HL-60/S4 treated with retinoic acid at 250 ng/mL for 4 days and 3 days (cell line): ENCODE results near the gene RHEX.

ENCODE experiments used
- in situ Hi-C: fragments of 300-500 bp; cut with MboI; formaldehyde crosslinking; loops from 2 replicates; pipeline ENCODE4 v1.7.0; 2022; ENCODE audit warnings: low sequenced_read_pairs

RHEX gene

DNA sequence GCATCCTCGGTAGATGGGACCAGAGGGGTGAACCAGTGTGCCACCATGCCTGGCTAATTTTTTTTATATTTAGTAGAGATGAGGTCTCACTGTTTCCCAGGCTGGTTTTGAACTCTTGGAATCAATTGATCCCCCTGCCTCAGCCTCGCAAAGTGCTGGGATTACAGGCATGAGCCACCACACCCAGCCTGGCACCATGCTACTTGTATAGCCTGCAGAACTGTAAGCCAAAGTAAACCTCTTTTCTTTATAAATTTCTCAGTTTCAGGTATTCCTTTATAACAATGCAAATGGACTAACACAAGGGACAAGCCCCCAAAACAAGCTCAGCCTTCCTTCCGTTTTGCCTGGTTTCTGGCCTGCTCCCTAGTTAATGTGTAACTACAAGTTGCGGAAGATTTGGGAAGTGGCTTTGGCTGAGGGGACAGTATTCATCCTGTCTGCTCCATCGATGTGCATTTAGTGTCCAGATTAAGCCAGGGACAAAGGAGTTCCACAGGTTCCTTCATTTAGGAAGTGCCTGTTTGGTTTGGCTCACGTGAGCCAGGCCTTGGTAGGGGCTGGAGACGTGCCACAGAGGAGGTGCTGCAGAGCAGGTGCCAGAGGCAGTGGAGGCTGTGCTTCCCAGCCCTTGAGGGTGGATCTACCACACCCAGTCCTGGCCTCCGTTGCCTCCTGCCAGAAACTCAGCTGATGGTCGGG is 59.8 kb downstream of the RHEX start:
- in situ Hi-C loops = loop anchor here (25.0 kb wide), 1 partner anchor 325 kb away; the partner anchor contains the start of gene RAB29

DNA sequence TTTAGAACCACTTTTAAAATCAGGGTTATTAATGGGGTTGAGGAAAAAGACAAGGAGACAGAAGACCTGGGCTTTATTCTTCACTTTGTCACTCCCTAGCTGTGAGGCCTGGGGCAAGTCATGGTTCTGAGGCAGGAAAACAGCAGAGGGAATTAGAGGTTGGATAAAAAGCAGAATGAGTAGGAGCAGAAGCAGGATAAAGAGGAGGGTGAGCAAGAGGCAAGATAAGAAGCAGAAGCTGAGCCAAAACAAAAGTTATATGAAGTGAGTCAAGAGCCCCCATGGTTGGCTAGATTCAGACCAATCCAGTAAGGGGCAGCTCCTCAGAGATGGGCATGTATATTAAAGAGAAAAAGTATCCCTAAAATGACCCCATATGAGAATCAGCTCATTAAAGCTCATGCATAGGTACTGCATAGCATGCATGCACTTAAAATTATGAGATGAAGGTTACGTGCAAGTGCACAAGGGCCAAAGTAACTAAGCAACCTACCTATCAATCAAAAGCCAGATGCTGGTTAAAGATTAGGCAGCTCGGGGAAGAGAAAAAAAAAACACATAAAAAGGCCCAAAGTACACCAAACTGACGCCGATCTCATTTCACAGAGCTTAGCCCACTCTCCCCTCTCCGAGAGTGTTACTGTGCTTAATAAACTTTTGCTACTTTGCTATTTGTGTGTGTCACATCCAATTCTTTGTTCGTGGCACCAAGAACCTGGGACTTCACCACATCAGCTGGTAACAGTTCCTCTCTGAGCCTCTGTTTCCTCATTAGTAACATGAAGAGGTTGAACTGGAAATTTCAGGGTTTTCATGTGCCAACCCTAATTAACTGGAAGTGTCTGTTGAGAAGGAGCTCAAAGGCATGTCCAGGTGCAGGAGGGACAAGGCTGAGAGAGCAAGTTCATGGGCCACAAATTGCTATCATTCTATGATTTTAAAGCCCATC is 62.0 kb downstream of the RHEX start:
- in situ Hi-C loops = loop anchor here (25.0 kb wide), 1 partner anchor 328 kb away; the partner anchor contains the start of gene RAB29

DNA sequence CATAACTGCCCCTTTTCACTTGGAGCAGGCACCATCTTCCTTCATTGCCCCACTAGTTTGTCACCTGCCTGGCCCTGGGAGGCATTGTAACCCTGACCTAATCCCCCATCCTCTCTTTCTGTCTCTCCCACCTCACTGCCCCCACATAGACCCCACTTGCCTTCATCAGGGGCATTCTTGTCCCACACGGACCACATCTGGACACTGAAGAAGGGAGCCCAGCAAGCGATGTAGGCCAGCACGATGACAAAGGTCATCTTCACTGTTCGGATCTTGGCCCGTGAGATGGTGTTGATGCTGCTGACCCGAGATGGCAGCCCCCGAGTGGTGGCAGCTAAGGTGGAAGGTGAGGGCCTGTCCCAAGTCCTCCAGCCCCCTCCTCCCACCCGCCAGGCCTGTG is 62.8 kb downstream of the RHEX start:
- in situ Hi-C loops = loop anchor here (25.0 kb wide), 1 partner anchor 328 kb away; the partner anchor contains the start of gene RAB29

DNA sequence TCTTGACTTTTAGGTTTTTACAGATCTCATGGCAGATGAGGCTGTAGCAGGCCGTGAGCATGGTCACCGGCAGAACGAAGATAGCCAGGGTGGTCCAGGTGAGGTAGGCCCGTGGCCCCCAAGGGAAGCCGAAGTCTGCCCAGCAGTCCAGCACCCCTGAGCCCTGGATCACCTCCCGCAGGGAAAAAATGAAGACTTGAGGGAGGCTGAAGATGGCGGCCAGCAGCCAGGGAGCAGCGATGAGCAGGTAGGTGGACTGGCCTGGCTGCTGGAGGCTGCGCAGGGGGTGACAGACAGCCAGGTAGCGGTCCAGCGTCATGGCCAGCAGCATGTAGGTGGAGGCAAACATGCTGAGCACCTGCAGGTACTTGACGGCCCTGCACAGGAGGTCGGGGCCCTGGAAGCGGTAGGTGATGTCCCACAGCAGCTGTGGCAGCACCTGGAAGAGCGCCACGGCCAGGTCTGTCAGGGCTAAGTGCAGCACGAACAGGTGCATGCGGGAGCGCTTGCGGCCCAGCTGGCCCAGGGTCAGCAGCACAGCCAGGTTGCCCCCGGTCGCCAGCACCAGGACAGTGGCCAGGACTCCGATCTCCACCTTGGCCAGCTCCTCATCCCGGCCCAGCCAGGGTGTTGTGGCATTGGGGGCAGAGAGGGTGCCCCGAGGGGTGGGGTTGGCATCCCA is 63.4 kb downstream of the RHEX start:
- in situ Hi-C loops = loop anchor here (25.0 kb wide), 1 partner anchor 329 kb away; the partner anchor contains the start of gene RAB29

DNA sequence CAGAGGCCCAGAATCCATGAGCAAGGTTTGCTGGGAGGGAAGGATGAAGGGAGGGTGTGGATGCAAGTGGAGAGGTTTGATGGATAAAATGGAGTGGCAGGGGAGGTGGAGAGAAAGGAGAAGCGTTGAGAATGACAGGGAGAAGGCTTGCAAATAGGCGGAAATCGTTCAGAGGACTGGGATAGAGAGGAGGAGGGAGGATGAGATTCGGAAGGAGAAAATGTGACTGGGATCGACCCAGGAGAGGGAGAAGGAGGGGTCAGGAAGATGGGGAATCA is 63.8 kb downstream of the RHEX start:
- in situ Hi-C loops = loop anchor here (25.0 kb wide), 1 partner anchor 330 kb away; the partner anchor contains the start of gene RAB29

DNA sequence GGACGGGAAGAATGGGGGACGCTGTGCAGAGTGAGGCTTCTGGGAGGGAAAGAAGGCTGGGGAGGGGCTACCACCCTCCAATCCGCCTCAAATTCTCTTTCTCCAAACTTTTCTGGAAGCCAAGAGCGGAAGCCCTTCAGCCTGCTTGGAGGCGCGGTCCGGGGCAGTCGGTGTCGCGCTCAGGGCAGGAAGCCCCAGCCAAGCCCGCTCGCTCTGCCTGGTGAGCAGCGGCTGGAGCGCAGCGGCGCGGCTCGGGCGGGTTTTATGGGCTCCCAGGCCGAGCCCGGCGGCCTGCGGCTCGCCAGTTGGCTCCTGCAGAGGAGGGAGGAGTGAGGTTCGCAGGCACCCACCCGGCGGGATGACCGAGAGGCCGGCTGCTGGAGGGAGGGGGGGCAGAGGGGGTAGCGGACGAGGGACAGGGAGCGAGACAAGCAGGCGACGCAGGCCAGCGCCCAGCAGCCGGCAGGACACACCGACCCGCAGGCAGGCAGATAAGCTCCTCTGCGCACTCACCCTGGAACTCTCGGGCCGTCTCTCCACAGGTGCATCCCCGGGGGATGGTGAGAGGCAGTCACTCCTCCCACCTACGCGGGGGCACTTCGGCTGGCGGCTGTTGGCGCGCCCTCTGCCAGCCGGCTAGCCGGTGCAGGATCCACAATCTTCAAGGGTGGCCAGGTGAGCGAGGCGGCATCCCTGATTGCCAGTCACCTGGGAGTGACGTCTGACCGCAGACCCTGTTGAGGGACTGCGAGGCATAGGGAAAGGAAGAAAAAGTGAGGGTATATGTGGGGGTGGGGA is 64.4 kb downstream of the RHEX start, which contains the start of gene AVPR1B:
Gene AVPR1B, minus strand, starts transcription at position 238 of the 798 bp plus-strand sequence. CDS start 498 bp downstream, outside the sequence.
- in situ Hi-C loops = loop anchor here (25.0 kb wide), 1 partner anchor 330 kb away; the partner anchor contains the start of gene RAB29

DNA sequence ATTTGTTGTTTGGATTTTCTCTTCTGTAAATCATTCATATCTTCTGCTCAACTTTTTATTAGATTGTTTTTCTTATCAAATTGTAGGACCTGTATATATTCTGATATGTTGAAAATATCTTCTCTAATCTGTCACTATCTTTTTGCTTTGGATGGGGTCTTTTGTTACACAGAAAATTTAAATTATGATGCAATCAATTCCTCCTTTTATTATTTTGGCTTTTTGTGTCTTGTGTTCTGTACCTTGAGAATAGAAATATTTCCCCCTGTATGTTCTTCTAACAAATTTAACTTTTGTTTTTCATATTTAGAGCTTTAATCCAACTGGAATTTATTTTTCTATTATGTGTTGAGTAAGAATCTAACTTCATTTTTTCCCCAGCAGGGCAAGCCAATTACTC is 67.4 kb downstream of the RHEX start:
- in situ Hi-C loops = loop anchor here (25.0 kb wide), 1 partner anchor 333 kb away; the partner anchor contains the start of gene RAB29

DNA sequence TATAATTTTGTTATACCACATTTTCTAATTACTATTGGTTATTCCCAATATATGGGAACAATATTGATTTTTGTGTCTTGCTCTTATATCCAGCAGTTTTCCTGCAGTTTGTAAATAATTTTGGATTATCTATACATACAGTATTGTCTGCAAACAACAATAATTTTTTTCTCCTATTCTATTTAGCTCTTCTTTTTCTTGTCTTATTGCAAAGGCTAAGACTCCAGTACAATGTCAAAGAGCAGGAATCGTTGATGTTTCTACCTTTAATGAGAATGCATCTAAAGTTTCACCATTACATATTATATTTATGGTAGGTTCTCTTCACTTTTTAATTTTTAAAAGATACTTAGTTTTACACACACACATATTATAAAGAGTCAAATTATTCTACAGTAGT is 68.3 kb downstream of the RHEX start:
- in situ Hi-C loops = loop anchor here (25.0 kb wide), 1 partner anchor 334 kb away; the partner anchor contains the start of gene RAB29

DNA sequence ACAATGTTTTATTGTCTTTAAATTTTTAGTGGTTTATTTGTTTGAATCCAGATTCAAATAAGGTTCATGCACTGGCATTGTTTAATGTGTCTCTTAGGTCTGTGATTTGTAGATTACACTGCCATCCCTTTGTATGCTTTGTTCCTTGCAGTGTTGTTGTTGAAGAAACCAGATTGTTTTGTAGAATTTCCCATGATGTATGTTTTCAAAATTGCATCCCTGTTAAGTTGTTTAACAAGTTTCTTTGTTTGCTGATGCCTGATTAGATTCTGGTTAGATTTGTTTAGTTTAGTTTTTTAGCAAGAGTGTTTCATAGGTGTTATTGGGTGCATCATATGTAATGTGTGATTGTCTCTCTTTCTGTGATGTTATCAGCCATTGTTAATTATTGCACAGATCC is 69.7 kb downstream of the RHEX start:
- in situ Hi-C loops = loop anchor here (25.0 kb wide), 1 partner anchor 335 kb away; the partner anchor contains the start of gene RAB29

DNA sequence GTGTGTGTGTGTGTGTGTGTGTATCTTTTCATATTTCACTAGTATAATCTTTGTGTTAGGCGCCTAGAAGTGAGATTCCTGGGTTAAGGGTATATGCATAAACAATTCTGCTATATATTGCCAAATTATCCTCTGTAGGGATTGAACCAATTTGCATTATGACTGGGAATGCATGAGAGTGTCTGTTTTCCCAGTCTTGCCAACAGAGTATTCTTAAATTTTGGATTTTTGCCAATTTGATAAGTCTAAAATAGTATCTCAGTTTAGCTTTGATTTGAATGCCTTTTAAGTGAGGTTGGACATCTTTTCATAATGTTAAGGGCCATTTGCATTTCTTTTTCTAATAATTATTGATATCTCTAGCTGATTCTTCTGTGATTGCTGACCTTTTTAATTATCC is 72.4 kb downstream of the RHEX start:
- in situ Hi-C loops = no loop called here

DNA sequence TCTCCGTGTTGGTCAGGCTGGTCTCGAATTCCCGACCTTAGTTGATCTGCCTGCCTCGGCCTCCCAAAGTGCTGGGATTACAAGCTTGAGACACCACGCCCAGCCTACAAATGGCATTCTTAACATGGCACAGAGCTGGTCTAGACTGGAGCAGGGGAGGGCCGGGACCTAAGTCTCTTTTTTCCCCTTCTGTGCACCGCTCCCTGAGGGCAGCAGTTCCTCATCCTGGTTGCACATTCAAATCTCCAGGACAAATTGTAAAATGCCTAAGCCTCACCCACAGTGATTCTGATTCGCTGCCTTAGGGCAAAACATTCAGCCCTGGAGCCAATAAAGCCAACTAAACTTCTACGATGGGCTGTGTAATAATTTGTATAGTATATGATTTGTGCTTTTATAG is 74.4 kb downstream of the RHEX start:
- in situ Hi-C loops = no loop called here

DNA sequence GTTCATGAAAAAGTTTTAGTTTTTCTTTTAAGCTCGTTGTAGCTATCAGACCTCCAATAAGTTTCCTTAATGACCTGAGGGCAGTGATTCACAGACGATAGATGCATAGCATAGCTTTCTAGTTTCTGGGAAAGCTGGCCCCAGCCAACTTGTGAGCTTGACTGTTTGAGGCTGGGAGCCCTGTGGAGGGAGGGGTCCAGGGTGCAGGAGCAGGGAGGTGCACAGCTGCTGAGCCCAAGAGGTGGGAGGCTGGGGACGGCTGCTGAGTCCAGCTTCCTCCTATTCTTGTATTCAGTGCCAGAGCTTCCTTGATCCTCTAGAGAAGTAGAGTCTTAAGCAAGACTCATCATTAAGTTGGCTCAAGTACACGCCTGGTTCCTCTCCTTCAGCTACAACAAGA is 75.2 kb downstream of the RHEX start:
- in situ Hi-C loops = no loop called here

DNA sequence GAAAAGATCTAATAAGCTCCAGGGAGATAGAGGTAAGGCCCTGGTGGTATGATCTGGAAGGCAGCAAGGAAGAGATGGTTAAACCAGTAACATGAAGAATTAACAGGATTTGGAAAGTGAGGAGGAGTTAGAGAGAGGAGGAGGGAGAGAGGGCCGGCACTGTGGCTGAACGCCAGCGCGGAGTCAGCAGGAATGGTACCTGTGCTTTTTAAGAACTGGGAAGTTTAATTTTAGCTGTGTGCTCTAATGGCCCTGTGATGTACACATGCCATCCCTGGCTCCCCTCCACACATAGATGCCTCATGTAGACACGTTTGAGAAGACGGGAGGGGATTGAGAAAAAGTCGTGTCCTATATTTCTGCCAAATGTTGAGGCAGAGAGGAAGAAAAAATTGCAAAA is 78.1 kb downstream of the RHEX start:
- in situ Hi-C loops = no loop called here

DNA sequence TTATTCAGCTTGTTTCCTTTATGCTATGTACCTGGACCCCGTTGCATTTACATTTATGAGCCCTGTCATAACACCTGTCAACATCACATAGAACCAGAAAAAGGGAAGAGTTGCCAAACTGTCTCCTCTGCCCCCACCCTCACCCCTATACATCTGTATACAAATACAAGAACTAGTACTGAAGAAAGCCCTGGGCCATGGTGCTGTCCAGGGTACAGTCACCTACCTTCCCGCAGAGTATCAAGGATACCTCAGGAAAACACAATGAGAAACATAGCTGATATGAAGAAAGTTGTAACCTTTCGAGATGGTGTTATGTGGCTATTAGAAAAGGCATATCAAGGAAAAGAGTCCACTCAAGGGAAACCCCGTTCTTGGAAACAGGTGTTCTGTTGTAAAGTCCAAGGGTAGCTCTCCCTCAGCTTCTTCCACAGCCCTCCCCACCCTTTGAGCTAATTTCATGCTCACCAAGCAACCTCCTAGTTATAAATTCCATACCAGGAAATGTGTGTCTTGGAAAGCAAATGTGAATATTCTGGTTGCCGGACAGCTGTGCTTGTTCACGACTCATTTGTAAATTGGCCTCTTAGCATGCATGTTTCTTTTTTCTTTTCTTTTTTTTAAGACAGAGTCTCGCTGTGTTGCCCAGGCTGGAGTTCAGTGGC is 80.9 kb downstream of the RHEX start:
- in situ Hi-C loops = no loop called here

DNA sequence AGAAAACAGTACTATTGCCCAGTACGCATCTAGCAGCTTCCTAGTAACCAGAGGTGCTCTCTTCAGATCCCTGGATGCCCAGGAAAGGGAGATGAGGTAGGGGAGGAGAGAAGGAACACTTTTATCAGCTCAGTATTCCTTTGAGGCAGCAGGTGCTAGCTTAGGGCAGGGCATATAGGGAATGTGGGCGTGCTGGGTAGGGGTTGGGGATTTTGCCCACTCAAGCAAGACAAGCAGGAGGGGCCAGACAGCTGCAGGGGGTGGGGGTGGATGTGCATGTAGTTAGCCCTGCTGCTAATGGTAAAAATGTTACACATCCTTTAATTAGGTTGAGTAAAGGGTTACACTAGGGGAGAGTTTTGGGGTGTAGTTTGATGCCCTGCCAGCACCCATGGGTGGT is 82.3 kb downstream of the RHEX start:
- in situ Hi-C loops = no loop called here

DNA sequence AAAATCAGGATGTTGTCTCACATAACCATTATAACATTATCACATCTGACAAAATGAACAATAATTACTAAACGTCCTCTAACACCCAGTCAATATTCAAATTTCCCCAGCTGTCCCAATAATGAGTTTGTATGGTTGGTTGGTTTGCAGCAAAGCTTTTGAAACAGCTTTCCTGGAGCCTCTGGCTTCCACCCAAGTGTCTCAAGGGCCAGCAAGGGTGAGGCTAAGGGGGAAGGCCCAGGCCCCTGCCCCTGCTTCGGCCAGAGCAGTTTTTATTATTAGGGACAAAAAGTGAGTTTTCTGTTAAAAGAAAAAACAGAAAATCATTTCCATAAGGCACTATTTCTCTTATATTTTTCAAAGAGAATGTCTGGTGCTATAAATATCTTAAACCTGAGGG is 83.3 kb downstream of the RHEX start:
- in situ Hi-C loops = no loop called here

DNA sequence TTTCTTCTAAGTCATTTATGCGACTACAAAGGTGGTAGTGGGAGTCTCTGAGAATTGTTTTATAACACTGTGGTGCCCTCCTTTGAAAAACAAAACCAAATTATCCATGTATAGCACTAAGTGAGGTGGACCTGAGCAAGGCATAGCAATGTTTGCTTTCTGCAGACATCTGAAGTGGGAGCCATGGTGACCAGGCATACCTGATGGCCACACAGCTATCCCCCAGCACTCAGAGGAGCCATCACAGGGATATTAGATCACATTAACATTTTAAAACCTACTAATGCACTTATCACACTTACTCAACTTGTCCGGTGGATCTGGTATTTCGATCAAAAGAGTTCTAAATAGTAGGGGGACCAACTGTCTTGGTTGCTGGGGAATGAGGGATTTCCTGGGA is 89.0 kb downstream of the RHEX start:
- in situ Hi-C loops = no loop called here

DNA sequence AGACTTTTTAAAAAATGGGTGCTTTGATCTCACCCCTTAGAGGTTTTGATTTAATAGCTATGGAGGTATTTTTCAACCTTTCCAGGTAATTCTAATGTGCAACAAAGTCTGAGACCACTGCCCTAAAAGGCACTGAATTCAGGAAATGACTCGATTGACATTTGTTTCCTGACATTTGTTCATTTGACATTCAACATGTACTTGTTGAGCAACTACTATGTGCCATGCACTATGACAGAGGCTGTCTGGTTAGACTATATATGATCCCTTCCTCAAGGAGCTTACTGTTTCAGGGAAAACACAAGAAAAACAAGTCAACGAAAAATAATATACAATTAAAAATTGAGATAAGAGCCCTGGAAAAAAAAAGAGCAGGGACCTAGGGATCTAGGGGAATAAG is 89.8 kb downstream of the RHEX start:
- in situ Hi-C loops = no loop called here

DNA sequence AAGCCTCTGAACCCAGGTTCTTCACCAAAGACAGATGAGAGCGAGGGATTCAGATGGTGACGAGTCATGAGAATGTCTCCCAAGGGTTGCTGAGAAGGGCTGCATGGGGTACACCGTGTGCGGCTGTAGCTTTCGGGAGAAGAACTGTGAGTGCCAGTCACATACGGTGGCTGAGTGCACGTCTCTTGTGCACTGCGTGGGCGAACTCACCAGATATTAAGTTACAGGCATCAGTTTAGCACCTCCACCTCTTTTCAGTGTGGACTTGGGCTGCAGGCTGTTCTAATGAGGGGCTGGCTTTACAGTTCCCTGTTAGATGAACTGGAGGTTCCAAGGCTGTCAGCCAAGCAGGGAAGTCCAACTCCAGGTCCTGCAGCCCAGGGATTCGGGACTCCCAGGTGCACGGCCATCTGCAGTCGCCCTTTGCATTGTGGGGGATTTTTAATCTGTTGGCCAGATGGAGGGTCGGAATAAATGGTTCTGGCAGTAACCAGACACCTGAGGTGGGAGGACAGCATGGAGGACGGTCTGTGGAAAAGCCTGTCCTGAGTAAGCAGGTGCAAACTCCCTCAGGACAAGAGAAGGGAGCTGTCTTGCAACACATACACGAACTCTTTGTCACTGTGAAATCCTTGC is 90.7 kb downstream of the RHEX start:
- in situ Hi-C loops = no loop called here
